ENCODE measurements around the gene CYP1B1. TPM values are rescaled to one million over a fixed set of nuclear protein-coding genes. Genes with fewer than 3 reads are reported as not detected.
"Not testable (repeated sequence)": the region's sequence is repeated elsewhere in the genome, so short reads cannot be mapped to it uniquely, and the experiment has no call there.

The CYP1B1 gene
- polyA plus RNA-seq, 10 donors, result 2.3 to 8.7 (median 4.8) TPM

GRCh38 chr2:38037757-38038621 lies 38.0 kb downstream of the CYP1B1 start:
- DNase-seq, result peak in 2 of 3 donors; percentile 59 to 77

GRCh38 chr2:38037325-38037724 lies 38.6 kb downstream of the CYP1B1 start:
- DNase-seq, result peak in 1 of 3 donors; percentile 22

- no peak for DNase-seq
Measured at GRCh38 chr2:38035968-38036367, 40.0 kb downstream of the CYP1B1 start.

- no peak for DNase-seq
Measured at GRCh38 chr2:38033646-38034045, 42.3 kb downstream of the CYP1B1 start.

DNA sequence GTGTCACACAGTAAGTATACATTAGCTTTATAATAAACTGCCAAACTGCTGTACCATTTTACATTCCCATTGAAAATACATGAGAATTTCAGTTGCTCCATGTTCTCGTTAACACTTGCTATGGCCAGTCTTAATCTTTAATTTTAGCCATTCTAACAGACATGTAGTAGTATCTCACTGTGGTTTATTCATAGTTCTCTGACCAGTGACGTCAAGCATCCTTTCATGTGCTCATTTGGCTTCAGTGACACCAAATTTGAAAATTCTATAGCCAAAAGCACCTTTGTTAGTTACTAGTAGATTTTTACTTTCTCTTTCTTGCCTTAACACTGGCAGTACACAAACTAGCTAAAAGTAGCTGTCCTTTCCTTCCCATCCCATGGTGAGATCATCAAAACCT lies 43.0 kb downstream of the CYP1B1 start:
- DNase-seq, result no peak

DNA sequence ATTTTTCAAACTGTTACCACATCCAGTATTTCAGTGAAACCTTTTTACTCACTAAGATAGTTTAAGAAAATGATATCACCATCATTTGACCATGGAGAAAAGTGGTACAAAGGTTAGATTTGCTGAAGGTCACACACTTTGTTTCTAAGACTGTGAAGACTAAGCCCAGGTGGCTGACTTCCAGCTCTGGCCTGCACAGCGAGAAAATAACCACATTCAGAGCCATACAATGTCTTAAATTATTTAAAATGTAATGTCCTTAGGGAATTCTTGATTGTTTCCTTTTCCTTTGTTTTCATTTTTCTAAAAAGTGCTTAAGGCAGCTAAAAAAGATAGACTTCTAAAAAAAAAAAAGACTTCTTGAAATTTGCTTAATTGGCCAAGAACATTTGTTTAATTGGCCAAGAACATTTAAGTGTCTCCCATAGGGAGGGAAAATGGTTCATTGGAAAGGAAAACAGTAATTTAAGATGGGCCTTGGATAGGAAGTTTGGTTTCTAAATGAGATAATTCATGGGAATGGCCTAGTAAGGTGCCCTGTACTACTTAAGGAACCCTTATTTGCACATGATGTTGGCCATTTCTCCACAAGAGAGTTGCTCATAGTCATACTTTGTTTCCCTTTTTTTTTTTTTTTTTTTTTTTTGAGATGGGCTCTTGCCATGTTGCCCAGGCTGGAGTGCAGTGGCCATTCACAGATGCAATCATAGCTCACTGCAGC lies 45.2 kb downstream of the CYP1B1 start:
- DNase-seq, result peak in 2 of 3 donors; percentile 46 to 73

- no peak for DNase-seq
Measured at GRCh38 chr2:38029512-38029911, 46.4 kb downstream of the CYP1B1 start.

DNA sequence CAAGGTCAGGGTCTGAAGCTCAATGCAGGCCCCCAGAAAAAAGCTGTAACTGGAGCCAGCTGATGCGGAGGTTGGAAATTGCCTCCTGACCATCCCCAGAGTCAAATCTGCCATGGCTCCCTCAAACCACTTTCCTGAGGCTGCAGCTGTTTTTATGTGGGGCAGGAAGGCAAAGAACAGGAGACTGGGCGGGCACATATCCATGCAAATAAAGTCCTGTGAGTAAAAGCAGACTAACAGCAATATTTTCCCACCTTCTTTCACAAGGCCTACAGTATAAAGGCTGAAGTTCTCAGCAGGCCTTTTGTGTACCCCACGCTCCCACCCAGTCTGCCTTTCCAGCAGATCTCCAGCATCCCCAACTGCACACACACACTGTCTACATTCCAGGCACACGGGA lies 47.1 kb downstream of the CYP1B1 start:
- no peak for DNase-seq

- no peak for DNase-seq
Measured at GRCh38 chr2:38026846-38027245, 49.1 kb downstream of the CYP1B1 start.

- DNase-seq, result no peak
Measured at GRCh38 chr2:38021589-38021988, 54.4 kb downstream of the CYP1B1 start.

GRCh38 chr2:38020359-38021069 lies 55.4 kb downstream of the CYP1B1 start:
- DNase-seq, result not testable (repeated sequence)

GRCh38 chr2:38017836-38018235 lies 58.1 kb downstream of the CYP1B1 start:
- no peak for DNase-seq

Other genes starting within 250 kb of the CYP1B1 start
- 1 to 10 TPM; 2.2 to 5.1 (median 3.5) TPM for gene RMDN2, start 150.9 kb downstream of the CYP1B1 start, polyA plus RNA-seq (ENCODE audit: insufficient read length in 10 of 10)

Measured in muscle of back (tissue), 11 donors.